ENCODE results near the gene MAB21L2.
"Not testable (repeated sequence)": the region's sequence is repeated elsewhere in the genome, so short reads cannot be mapped to it uniquely, and the experiment has no call there.

MAB21L2 gene

DNA sequence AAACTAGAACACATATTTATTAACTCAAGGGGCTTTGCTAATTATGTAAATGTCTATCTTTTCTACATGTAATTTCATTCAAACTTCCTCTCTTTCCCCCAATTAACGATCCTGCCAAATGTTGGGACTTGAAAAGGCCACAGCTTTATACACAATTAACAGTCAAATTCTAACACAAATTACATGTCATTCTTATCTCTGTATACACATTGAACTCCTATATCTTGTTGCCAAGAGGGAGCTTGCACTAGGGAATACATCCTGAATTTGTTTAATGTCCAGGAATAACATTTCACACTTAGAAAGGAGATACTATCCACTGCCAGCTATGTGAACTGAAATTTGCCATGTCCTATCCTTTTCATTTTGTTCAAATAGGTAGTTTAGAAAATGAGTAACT, 38.9 kb upstream of the MAB21L2 start:
- no peak overlapping the region for H3K4me3 ChIP-seq (ENCODE audit: control insufficient read depth, low read depth, low read length)
- no peak for DNase-seq (ENCODE audit: low read depth)
- TF ChIP-seq, protein P1, sequence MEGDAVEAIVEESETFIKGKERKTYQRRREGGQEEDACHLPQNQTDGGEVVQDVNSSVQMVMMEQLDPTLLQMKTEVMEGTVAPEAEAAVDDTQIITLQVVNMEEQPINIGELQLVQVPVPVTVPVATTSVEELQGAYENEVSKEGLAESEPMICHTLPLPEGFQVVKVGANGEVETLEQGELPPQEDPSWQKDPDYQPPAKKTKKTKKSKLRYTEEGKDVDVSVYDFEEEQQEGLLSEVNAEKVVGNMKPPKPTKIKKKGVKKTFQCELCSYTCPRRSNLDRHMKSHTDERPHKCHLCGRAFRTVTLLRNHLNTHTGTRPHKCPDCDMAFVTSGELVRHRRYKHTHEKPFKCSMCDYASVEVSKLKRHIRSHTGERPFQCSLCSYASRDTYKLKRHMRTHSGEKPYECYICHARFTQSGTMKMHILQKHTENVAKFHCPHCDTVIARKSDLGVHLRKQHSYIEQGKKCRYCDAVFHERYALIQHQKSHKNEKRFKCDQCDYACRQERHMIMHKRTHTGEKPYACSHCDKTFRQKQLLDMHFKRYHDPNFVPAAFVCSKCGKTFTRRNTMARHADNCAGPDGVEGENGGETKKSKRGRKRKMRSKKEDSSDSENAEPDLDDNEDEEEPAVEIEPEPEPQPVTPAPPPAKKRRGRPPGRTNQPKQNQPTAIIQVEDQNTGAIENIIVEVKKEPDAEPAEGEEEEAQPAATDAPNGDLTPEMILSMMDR (IDR thresholded peaks at IDR 0.05; ENCODE audit: control insufficient read depth, insufficient read depth, low read depth, low read length, missing control alignments) = no peak

DNA sequence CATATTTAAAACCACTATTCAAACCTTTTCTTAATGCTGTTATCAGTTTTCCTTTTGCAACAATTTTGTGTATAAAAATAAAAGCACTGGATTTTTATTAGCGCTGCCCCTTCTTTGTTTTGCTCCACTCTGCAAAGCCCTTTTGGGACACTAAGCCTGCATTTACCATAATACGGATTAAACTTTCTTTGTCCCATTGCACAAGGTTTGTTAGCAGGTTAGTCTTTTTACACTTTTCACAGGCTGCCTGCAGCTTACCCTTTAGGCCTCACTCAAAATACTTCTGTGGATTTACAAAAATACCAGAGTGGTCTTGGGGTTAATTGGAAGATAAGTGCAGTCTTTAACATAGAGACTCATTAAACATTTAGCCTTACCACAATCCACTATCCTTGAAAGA, 35.7 kb upstream of the MAB21L2 start:
- TF ChIP-seq, protein P1 (IDR thresholded peaks at IDR 0.05; ENCODE audit: control insufficient read depth, insufficient read depth, low read depth, low read length, missing control alignments) = no peak
- H3K4me3 ChIP-seq (ENCODE audit: control insufficient read depth, low read depth, low read length) = no peak overlapping the region
- DNase-seq (ENCODE audit: low read depth) = no peak

DNA sequence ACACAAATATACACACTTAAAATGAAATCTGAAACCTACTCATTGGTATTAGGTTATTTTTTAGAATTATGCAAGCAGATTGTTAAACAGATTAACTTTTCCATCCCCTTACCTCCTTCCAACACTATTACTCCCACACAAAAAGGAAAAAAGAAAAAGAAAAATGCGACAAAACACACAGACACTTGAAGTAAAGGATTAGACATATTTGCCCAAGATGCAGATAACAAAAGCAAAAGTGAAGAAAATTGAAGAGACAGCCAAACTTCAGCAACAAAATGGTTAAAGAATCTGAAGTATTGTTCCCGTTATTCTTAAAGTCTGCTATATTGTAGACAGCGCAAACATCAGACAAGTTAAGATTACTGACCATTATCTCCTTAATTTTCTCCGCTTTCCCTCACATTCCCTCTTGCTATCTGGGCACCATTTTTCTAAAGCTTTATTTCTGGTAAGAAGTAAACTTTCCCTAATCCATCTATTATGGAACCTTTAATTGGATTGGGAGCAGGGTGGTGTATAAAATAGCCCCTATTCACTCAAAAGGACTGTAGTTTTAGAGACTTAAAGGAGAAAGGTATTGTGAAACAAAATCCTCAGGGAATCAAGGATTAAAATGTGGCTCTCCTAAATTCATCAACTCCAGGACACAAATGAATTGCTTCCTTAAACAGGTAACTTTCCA, 34.7 kb upstream of the MAB21L2 start:
- DNase-seq (ENCODE audit: low read depth) = no peak
- TF ChIP-seq, protein P1 (IDR thresholded peaks at IDR 0.05; ENCODE audit: control insufficient read depth, insufficient read depth, low read depth, low read length, missing control alignments) = no peak
- no peak overlapping the region for H3K4me3 ChIP-seq (ENCODE audit: control insufficient read depth, low read depth, low read length)

DNA sequence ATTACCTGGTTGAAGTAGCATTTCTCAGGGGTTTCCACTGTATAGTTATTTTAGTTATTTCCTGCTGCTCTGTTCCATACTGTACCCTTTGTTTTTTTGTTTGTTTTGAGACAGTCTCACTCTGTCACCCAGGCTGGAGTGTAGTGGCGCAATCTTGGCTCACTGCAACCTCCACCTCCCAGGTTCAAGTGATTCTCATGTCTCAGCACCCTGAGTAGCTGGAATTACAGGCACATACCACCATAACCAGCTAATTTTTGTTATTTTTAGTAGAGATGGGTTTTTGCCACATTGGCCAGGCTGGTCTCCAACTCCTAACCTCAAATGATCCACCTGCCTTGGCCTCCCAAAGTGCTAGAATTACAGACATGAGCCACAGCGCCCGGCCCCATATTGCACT, 24.1 kb upstream of the MAB21L2 start:
- not testable (repeated sequence) for DNase-seq (ENCODE audit: low read depth); H3K4me3 ChIP-seq (ENCODE audit: control insufficient read depth, low read depth, low read length)

DNA sequence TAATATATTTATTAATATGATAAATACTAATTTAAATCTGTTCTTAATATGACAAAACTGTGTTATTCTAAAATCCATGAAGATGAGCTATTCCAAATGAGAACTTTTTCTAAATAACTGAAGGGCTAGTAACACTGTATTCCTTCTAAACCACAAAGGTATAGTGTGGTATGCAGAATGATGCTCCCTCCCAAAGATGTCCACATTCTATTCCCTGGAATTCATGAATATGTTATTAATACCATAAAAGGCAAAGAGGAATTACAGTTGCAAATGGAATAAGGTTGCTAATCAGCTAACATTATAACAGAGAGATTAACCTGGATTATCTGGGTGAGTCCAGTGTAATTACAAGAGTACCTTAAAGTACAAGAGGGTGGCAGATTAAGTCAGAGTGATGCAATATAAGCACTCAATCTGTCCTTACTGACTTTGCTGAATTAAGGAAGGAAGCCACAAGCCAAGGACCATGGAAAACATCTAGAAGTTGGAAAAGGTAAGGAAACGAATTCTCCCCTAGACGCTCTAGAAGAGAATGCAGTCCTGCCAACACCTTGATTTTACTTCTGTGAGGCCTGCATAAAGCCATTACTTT, 20.7 kb upstream of the MAB21L2 start:
- no peak for DNase-seq (ENCODE audit: low read depth)
- H3K4me3 ChIP-seq (ENCODE audit: control insufficient read depth, low read depth, low read length) = no peak overlapping the region
- TF ChIP-seq, protein P1 (IDR thresholded peaks at IDR 0.05; ENCODE audit: control insufficient read depth, insufficient read depth, low read depth, low read length, missing control alignments) = no peak

DNA sequence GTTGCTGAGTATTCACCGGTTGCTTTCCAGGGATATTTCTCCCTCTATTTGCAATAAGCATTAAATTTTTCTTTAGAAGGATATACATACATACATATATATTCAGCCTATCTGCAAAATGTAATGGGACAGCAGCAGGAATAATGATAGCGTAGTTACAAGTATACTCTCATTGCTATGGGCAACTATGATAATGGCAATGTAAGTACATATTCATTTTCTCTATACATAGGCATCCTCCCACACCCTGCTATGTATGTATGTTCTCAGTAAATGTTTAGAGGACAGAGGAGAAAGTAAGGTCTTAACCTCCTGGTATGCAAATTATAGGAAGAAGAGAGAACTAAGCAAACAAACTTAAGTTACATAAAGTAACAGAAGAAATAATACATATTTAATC, 19.7 kb upstream of the MAB21L2 start:
- TF ChIP-seq, protein P1 (IDR thresholded peaks at IDR 0.05; ENCODE audit: control insufficient read depth, insufficient read depth, low read depth, low read length, missing control alignments) = no peak
- DNase-seq (ENCODE audit: low read depth) = no peak
- H3K4me3 ChIP-seq (ENCODE audit: control insufficient read depth, low read depth, low read length) = no peak overlapping the region

DNA sequence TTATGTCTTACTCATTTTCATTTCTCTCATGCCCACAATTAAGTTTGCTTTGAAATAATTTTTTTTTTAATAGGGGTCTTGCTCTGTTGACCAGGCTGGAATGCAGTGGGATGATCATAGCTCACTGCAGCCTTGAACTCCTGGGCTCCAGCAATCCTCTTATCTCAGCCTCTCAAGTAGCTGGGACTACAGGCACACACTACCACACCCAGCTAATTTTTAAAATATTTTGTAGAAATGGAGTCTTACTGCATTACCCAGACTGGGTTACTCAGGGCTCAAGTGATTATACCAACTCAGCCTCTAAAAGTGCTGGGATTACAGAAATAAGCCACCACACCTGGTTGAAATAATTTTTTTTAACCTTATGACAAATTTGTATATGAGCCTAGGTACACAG, 19.2 kb upstream of the MAB21L2 start:
- DNase-seq (ENCODE audit: low read depth) = no peak
- H3K4me3 ChIP-seq (ENCODE audit: control insufficient read depth, low read depth, low read length) = no peak overlapping the region
- TF ChIP-seq, protein P1 (IDR thresholded peaks at IDR 0.05; ENCODE audit: control insufficient read depth, insufficient read depth, low read depth, low read length, missing control alignments) = no peak

DNA sequence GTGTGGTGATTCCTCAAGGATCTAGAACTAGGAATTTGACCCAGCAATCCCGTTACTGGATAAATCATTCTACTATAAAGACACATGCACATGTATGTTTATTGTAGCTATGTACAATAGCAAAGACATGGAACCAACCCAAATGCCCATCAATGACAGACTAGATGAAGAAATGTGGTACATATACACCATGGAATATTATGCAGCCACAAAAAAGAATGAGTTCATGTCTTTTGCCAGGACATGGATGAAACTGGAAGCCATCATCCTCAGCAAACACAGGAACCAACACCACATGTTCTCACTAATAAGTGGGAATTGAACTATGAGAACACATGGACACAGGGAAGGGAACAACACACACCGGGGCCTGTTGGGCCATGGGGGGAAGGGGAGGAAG, 17.0 kb upstream of the MAB21L2 start:
- DNase-seq (ENCODE audit: low read depth); H3K4me3 ChIP-seq (ENCODE audit: control insufficient read depth, low read depth, low read length): not testable (repeated sequence)
